SK-N-SH (cell line): Measurements from ENCODE around the gene PTPN2. TPM values are rescaled to one million over a fixed set of nuclear protein-coding genes. Genes with fewer than 3 reads are reported as not detected.

Experiments used
- CTCF ChIA-PET: fragments of 300-600, 350-600 bp; formaldehyde crosslinking; extraction: SDS; loops from one replicate; lab custom pipeline; 2021; lab: Yijun Ruan, JAX
- POLR2A ChIA-PET: fragments of 350-600 bp; sonication (Branson Sonifier 250); formaldehyde crosslinking; extraction: SDS; loops from one replicate; lab custom pipeline; 2020; ENCODE audit warnings: antibody characterized with exemption, inconsistent platforms; lab: Yijun Ruan, JAX
- DNase-seq: peaks from one replicate; pipeline ENCODE4 v3.0.0; 2012
- H2AFZ ChIP-seq: fragments of 200-600 bp; sonication (generic); 2 replicates; pipeline ENCODE4 v1.8.1; 2016; ENCODE audit warnings: antibody characterized with exemption, mild to moderate bottlenecking, low read depth
- H3F3A ChIP-seq: fragments of 200-600 bp; sonication (generic); replicated peaks from 2 replicates; pipeline ENCODE3; 2016; ENCODE audit warnings: antibody characterized with exemption, mild to moderate bottlenecking; ENCODE audit not compliant: insufficient read depth
- H3K27ac ChIP-seq, 2 experiments: fragments of 200-500 bp in 1 of 2; fragments of 200-600 bp in 1 of 2; sonication (Bioruptor generic) in 1 of 2; sonication (generic), shearing (Covaris generic) in 1 of 2; 2 replicates each; pipeline versions ENCODE4 v1.5.1 to v1.6.1; 2014 to 2016; ENCODE audit warnings: low read depth in 2 of 2, inconsistent platforms in 1 of 2, low read length in 1 of 2, mild to moderate bottlenecking in 1 of 2, mixed read lengths in 1 of 2
- H3K27me3 ChIP-seq: fragments of 200-600 bp; sonication (generic), shearing (Covaris generic); 2 replicates; pipeline ENCODE4 v1.6.1; 2016; ENCODE audit warnings: mixed run types; ENCODE audit not compliant: insufficient read depth
- H3K36me3 ChIP-seq, 2 experiments: fragments of 200-500 bp in 1 of 2; fragments of 200-600 bp in 1 of 2; sonication (Bioruptor generic) in 1 of 2; sonication (generic) in 1 of 2; replicated peaks in 1 of 2; 2 replicates each; pipeline versions ENCODE3 to v1.5.1; 2014 to 2016; ENCODE audit warnings: low read length in 1 of 2, mild to moderate bottlenecking in 1 of 2; ENCODE audit not compliant: insufficient read depth in 2 of 2, control insufficient read depth in 1 of 2
- H3K4me1 ChIP-seq, 2 experiments: fragments of 200-500 bp in 1 of 2; fragments of 200-600 bp in 1 of 2; sonication (Bioruptor generic) in 1 of 2; sonication (generic), shearing (Covaris generic) in 1 of 2; 2 replicates each; pipeline versions ENCODE4 v1.5.1 to v1.6.1; 2014 to 2016; ENCODE audit warnings: low read depth in 1 of 2, low read length in 1 of 2, mixed run types in 1 of 2; ENCODE audit not compliant: insufficient read depth in 2 of 2, control insufficient read depth in 1 of 2
- H3K4me2 ChIP-seq: fragments of 200-600 bp; sonication (generic), shearing (Covaris generic); 2 replicates; pipeline ENCODE4 v1.6.1; 2017; ENCODE audit warnings: mixed run types
- H3K4me3 ChIP-seq, 2 experiments: fragments of 200-500 bp in 1 of 2; fragments of 200-600 bp in 1 of 2; sonication (Bioruptor generic) in 1 of 2; sonication (generic), shearing (Covaris generic) in 1 of 2; 2 replicates each; pipeline versions ENCODE4 v1.5.1 to v1.8.1; 2014 to 2016; ENCODE audit warnings: low read depth in 2 of 2, inconsistent platforms in 1 of 2, low read length in 1 of 2, mild to moderate bottlenecking in 1 of 2, mixed read lengths in 1 of 2, moderate library complexity in 1 of 2
- H3K79me2 ChIP-seq: fragments of 200-600 bp; sonication (generic); 2 replicates; pipeline ENCODE4 v1.8.1; 2017; ENCODE audit warnings: mild to moderate bottlenecking; ENCODE audit not compliant: insufficient read depth
- H3K9ac ChIP-seq: fragments of 200-600 bp; sonication (generic); 2 replicates; pipeline ENCODE4 v1.6.1; 2017; ENCODE audit warnings: mixed run types
- H3K9me2 ChIP-seq: fragments of 200-600 bp; sonication (generic); 2 replicates; pipeline ENCODE4 v1.6.1; 2017; ENCODE audit warnings: mixed run types
- H3K9me3 ChIP-seq: fragments of 200-600 bp; sonication (generic); 2 replicates; pipeline ENCODE4 v1.6.1; 2017; ENCODE audit warnings: mixed run types, mild to moderate bottlenecking, moderate library complexity
- H4K20me1 ChIP-seq: fragments of 200-600 bp; sonication (generic); 2 replicates; pipeline ENCODE4 v1.6.1; 2017; ENCODE audit warnings: mild to moderate bottlenecking, mixed run types; ENCODE audit not compliant: insufficient read depth
- CHD2 ChIP-seq: fragments of 150-350 bp; IDR thresholded peaks from 2 replicates; pipeline ENCODE4 v1.6.1; 2018; ENCODE audit warnings: low read length; ENCODE audit not compliant: partially characterized antibody
- EP300 ChIP-seq, 2 experiments: IDR thresholded peaks; 2 replicates each; pipeline versions ENCODE4 v1.4.0 to v1.6.1; 2012; ENCODE audit warnings: borderline replicate concordance in 1 of 2, low read depth in 1 of 2, low read length in 1 of 2
- NRF1 ChIP-seq: IDR thresholded peaks from 2 replicates; pipeline ENCODE4 v1.6.1; 2012; ENCODE audit warnings: low read depth, mild to moderate bottlenecking, low read length
- RAD21 ChIP-seq: IDR thresholded peaks from 2 replicates; pipeline ENCODE4 v1.6.1; 2012; ENCODE audit warnings: mild to moderate bottlenecking, low read length
- RCOR1 ChIP-seq: fragments of 150-350 bp; IDR thresholded peaks from 2 replicates; pipeline ENCODE4 v1.6.1; 2017; ENCODE audit warnings: antibody characterized with exemption, low read length
- WGBS: methylation state at CpG from one replicate; pipeline ENCODE4 v1.1.6; 2017; ENCODE audit warnings: low lambda C conversion rate; 5-methylcytosine and 5-hydroxymethylcytosine counted together
- polyA plus RNA-seq, 3 experiments: library from polyadenylated mRNA; depleted of rRNA; stranded (reverse); fragments of >200 nt; gene quantifications; 2 replicates each; pipeline ENCODE4 v1.2.3, GENCODE V29; 2012
- TF ChIP-seq, protein P1 (sequence below): fragments of 200-600 bp; sonication (generic); IDR thresholded peaks from 2 replicates; pipeline ENCODE4 v1.6.1; 2017; ENCODE audit warnings: antibody characterized with exemption, mild to moderate bottlenecking, moderate library complexity

The PTPN2 gene
- polyA plus RNA-seq, 1 of the 3 experiments (the other 2 are of a cell fraction), result 11.2 TPM

GRCh38 chr18:12891561-12891960 lies 7.5 kb upstream of the PTPN2 start:
- H3K9me2 ChIP-seq, result no peaks in the 10 kb centered on the region
- H3F3A ChIP-seq, result peaks cover 3% of the 10 kb centered on the region
- CTCF ChIA-PET, result interaction anchor here (1.1 to 3.7 kb wide), 6 partner anchors 16 to 170 kb away, joined by 3 to 21 read pairs (median 4); no protein-coding TSS in a partner anchor

DNA sequence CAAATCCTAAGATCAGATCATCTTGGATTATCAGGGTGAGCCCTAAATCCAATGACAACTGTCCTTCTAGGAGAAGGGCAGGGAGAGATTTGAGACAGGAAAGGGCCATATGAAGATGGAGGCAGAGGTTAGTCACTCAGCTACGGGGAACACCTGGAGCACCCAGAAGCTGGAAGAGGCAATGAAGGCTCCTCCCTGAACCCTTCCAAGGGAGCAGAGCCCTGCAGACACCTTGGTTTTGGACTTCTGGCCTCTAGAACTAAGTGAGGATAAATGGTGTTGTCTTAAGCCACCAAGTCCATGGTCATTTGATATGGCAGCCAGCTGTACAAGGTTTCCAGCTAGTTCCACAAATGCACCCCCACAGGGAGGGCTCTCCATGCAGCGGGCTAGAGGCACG lies 6.9 kb upstream of the PTPN2 start:
- no peaks in the 10 kb centered on the region for H3K27me3 ChIP-seq
- H3K4me3 ChIP-seq, result no peak overlapping the region
- H2AFZ ChIP-seq, result no peak overlapping the region
- no peak for DNase-seq
- 89% methylated on average over 3 of the region's 3 CpGs for WGBS
- no peaks in the 10 kb centered on the region; a peak in 1 of 4 replicates for H3K4me1 ChIP-seq
- no peaks in the 10 kb centered on the region for H3K9me3 ChIP-seq
- H3K4me2 ChIP-seq, result no peak overlapping the region
- ChIA-PET POLR2A (interaction anchor here (0.7 kb wide), 1 partner anchor 147 kb away, joined by 3 read pairs; no protein-coding TSS in a partner anchor), CTCF (interaction anchor here (1.1 to 3.7 kb wide), 7 partner anchors 17 to 170 kb away, joined by 3 to 21 read pairs (median 3); no protein-coding TSS in a partner anchor)
- H3F3A ChIP-seq, result peaks cover 4% of the 10 kb centered on the region
- no peak overlapping the region for H3K9ac ChIP-seq
- H3K27ac ChIP-seq, result no peak overlapping the region
- H3K79me2 ChIP-seq, result no peaks in the 10 kb centered on the region
- H3K36me3 ChIP-seq, result no peaks in the 10 kb centered on the region
- no peaks in the 10 kb centered on the region for H3K9me2 ChIP-seq
- TF ChIP-seq RAD21 (no peak), NRF1 (no peak)
- no peaks in the 10 kb centered on the region for H4K20me1 ChIP-seq

More at GRCh38 chr18:12891561-12891960, 7.5 kb upstream of the PTPN2 start:
- no peaks in the 10 kb centered on the region for H3K9me3 ChIP-seq
- no peak overlapping the region for H3K9ac ChIP-seq
- no peaks in the 10 kb centered on the region for H4K20me1 ChIP-seq
- no peaks in the 10 kb centered on the region for H3K79me2 ChIP-seq
- no peak overlapping the region for H3K27ac ChIP-seq
- no peak overlapping the region for H2AFZ ChIP-seq
- TF ChIP-seq EP300 (IDR thresholded peaks at IDR 0.05; ENCODE audit: borderline replicate concordance in 1 of 2, low read depth in 1 of 2, low read length in 1 of 2) (no peak), CHD2 (no peak)
- TF ChIP-seq, protein P1, sequence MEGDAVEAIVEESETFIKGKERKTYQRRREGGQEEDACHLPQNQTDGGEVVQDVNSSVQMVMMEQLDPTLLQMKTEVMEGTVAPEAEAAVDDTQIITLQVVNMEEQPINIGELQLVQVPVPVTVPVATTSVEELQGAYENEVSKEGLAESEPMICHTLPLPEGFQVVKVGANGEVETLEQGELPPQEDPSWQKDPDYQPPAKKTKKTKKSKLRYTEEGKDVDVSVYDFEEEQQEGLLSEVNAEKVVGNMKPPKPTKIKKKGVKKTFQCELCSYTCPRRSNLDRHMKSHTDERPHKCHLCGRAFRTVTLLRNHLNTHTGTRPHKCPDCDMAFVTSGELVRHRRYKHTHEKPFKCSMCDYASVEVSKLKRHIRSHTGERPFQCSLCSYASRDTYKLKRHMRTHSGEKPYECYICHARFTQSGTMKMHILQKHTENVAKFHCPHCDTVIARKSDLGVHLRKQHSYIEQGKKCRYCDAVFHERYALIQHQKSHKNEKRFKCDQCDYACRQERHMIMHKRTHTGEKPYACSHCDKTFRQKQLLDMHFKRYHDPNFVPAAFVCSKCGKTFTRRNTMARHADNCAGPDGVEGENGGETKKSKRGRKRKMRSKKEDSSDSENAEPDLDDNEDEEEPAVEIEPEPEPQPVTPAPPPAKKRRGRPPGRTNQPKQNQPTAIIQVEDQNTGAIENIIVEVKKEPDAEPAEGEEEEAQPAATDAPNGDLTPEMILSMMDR, result no peak
- POLR2A ChIA-PET, result no interaction called here
- no peaks in the 10 kb centered on the region; a peak in 1 of 4 replicates for H3K4me1 ChIP-seq
- WGBS, result 81% methylated on average over 5 of the region's 6 CpGs
- H3K4me2 ChIP-seq, result no peak overlapping the region
- H3K27me3 ChIP-seq, result no peaks in the 10 kb centered on the region
- no peak for DNase-seq
- H3K4me3 ChIP-seq, result no peak overlapping the region
- H3K36me3 ChIP-seq, result no peaks in the 10 kb centered on the region

- H3K9me2 ChIP-seq, result no peaks in the 10 kb centered on the region
- 13% methylated on average over 2 of the region's 2 CpGs for WGBS
- H3K4me3 ChIP-seq, result no peak overlapping the region
- DNase-seq, result peak; percentile 46
- TF ChIP-seq, protein P1, result peak; percentile 46; the same call in 1 of the 2 replicates
- no peak for TF ChIP-seq EP300 (IDR thresholded peaks at IDR 0.05; ENCODE audit: borderline replicate concordance in 1 of 2, low read depth in 1 of 2, low read length in 1 of 2)
- no peak for TF ChIP-seq CHD2
- no peak for TF ChIP-seq RCOR1
- H3K36me3 ChIP-seq, result no peaks in the 10 kb centered on the region
- H3K4me1 ChIP-seq, result peaks cover 0 to 8% of the 10 kb centered on the region in 2 experiments; a peak in 2 of 4 replicates
- no peak overlapping the region for H3K9ac ChIP-seq
- H3F3A ChIP-seq, result peaks cover 8% of the 10 kb centered on the region
- 0 out of 2 replicates have a peak, but pooled peaks cover 4% of the 10 kb centered on the region for H4K20me1 ChIP-seq
- H3K9me3 ChIP-seq, result no peaks in the 10 kb centered on the region
- CTCF ChIA-PET, result interaction anchor here (0.7 to 1.7 kb wide), 8 partner anchors 11 to 160 kb away, joined by 3 to 6 read pairs (median 3); no protein-coding TSS in a partner anchor
- H3K4me2 ChIP-seq, result no peak overlapping the region
- H3K27ac ChIP-seq, result no peak overlapping the region
- peaks cover 20% of the 10 kb centered on the region for H3K79me2 ChIP-seq
- no peaks in the 10 kb centered on the region for H3K27me3 ChIP-seq
- POLR2A ChIA-PET, result no interaction called here
- no peak overlapping the region for H2AFZ ChIP-seq
These were observed 2.6 kb upstream of the PTPN2 start for GRCh38 chr18:12886498-12887126.
